K562 (cell line): ENCODE results near the gene USP10. TPM values are rescaled to one million over a fixed set of nuclear protein-coding genes. Genes with fewer than 3 reads are reported as not detected.

Source experiments
- BMI1 ChIP-seq: fragments of 150-350 bp; IDR thresholded peaks from 2 replicates; pipeline ENCODE4 v1.6.1; 2014; ENCODE audit warnings: low read length
- CTCF ChIP-seq, 3 experiments: IDR thresholded peaks in 2 of 3; conservative IDR thresholded peaks in 1 of 3; 2 replicates each; pipeline ENCODE4 v1.5.1; 2011 to 2012; ENCODE audit warnings: low read length in 3 of 3, mild to moderate bottlenecking in 3 of 3, control low read depth in 2 of 3, improper control_type of control experiment in 1 of 3, inconsistent platforms in 1 of 3, low read depth in 1 of 3, mixed read lengths in 1 of 3, moderate library complexity in 1 of 3; ENCODE audit not compliant: insufficient read depth in 2 of 3
- CXXC5 ChIP-seq: fragments of 250-450 bp; sonication (Bioruptor Pico); IDR thresholded peaks from 2 replicates; pipeline ENCODE4 v1.8.0; 2022; ENCODE audit warnings: inconsistent platforms, mild to moderate bottlenecking, moderate library complexity
- ETV1 ChIP-seq: fragments of 450-650 bp; conservative IDR thresholded peaks from 2 replicates; pipeline ENCODE4 v1.6.1; 2016; ENCODE audit warnings: missing genetic modification characterization, control low read depth, low read depth, missing compliant biosample characterization
- HBP1 ChIP-seq: fragments of 450-650 bp; formaldehyde crosslinking; IDR thresholded peaks from 2 replicates; pipeline ENCODE4 v1.4.0; 2022; ENCODE audit warnings: missing genetic modification characterization
- HNRNPLL ChIP-seq: fragments of 200-400 bp; formaldehyde crosslinking; IDR thresholded peaks from 2 replicates; pipeline ENCODE4 v1.6.1; 2017; ENCODE audit warnings: low read length, low read depth, mild to moderate bottlenecking; ENCODE audit not compliant: poor library complexity, severe bottlenecking
- NCOA6 ChIP-seq: fragments of 450-650 bp; IDR thresholded peaks from 2 replicates; pipeline ENCODE4 v1.6.1; 2017; ENCODE audit warnings: mild to moderate bottlenecking
- NONO ChIP-seq, 2 experiments: fragments of 200-400 bp in 1 of 2; fragments of 450-650 bp in 1 of 2; formaldehyde crosslinking in 1 of 2; IDR thresholded peaks; 2 replicates each; pipeline ENCODE4 v1.6.1; 2017; ENCODE audit warnings: low read depth in 2 of 2, mild to moderate bottlenecking in 2 of 2, moderate library complexity in 2 of 2, low read length in 1 of 2
- PHF21A ChIP-seq: fragments of 450-650 bp; IDR thresholded peaks from 2 replicates; pipeline ENCODE4 v1.6.1; 2017; ENCODE audit warnings: low read depth, borderline replicate concordance
- PKNOX1 ChIP-seq: fragments of 450-650 bp; IDR thresholded peaks from 2 replicates; pipeline ENCODE4 v1.6.1; 2016
- POLR2A ChIP-seq: fragments of 450-650 bp; conservative IDR thresholded peaks from 2 replicates; pipeline ENCODE4 v1.6.1; 2016
- RBFOX2 ChIP-seq: fragments of 200-400 bp; formaldehyde crosslinking; IDR thresholded peaks from 2 replicates; pipeline ENCODE4 v1.6.1; 2017; ENCODE audit warnings: low read depth, mild to moderate bottlenecking, low read length, moderate library complexity
- SMARCC2 ChIP-seq: fragments of 450-650 bp; IDR thresholded peaks from 2 replicates; pipeline ENCODE4 v1.6.1; 2017; ENCODE audit warnings: antibody characterized with exemption, moderate library complexity, mild to moderate bottlenecking, low read depth
- SMARCE1 ChIP-seq: fragments of 450-650 bp; IDR thresholded peaks from 2 replicates; pipeline ENCODE4 v1.7.1; 2016; ENCODE audit warnings: mild to moderate bottlenecking
- SPI1 ChIP-seq: IDR thresholded peaks from 2 replicates; pipeline ENCODE4 v1.6.1; 2011; ENCODE audit warnings: low read depth, low read length, control low read depth, borderline replicate concordance
- U2AF1 ChIP-seq: fragments of 200-400 bp; formaldehyde crosslinking; optimal IDR thresholded peaks from 2 replicates; pipeline ENCODE3; 2017; ENCODE audit warnings: mild to moderate bottlenecking, low read depth, low read length, moderate library complexity
- ZBTB17 ChIP-seq: fragments of 450-650 bp; formaldehyde crosslinking; IDR thresholded peaks from 2 replicates; pipeline ENCODE4 v1.4.0; 2020; ENCODE audit warnings: mild to moderate bottlenecking
- ZNF175 ChIP-seq: fragments of 200-800 bp; sonication (Bioruptor generic); IDR thresholded peaks from 2 replicates; pipeline ENCODE4 v1.6.1; 2016; ENCODE audit warnings: low read depth, mild to moderate bottlenecking, missing genetic modification characterization, missing compliant biosample characterization
- ZNF263 ChIP-seq: sonication (generic); formaldehyde crosslinking; IDR thresholded peaks from 2 replicates; pipeline ENCODE4 v1.8.0; 2022; ENCODE audit warnings: mild to moderate bottlenecking, missing genetic modification reagents, borderline replicate concordance
- ZNF3 ChIP-seq: fragments of 250-450 bp; sonication (Bioruptor Pico); IDR thresholded peaks from 2 replicates; pipeline ENCODE4 v1.5.0; 2021; ENCODE audit warnings: mild to moderate bottlenecking, moderate library complexity
- ZNF316 ChIP-seq: fragments of 450-650 bp; IDR thresholded peaks from 2 replicates; pipeline ENCODE4 v1.6.1; 2016
- ZNF589 ChIP-seq: fragments of 200-800 bp; sonication (Bioruptor generic); IDR thresholded peaks from 2 replicates; pipeline ENCODE4 v1.6.1; 2016; ENCODE audit warnings: low read depth, missing genetic modification characterization, missing compliant biosample characterization
- ZNF75A ChIP-seq: fragments of 450-650 bp; formaldehyde crosslinking; IDR thresholded peaks from 2 replicates; pipeline ENCODE4 v1.4.0; 2020; ENCODE audit warnings: mild to moderate bottlenecking
- ZNF766 ChIP-seq: fragments of 200-800 bp; sonication (Bioruptor generic); conservative IDR thresholded peaks from 2 replicates; pipeline ENCODE4 v1.6.1; 2016; ENCODE audit warnings: missing genetic modification characterization, missing compliant biosample characterization
- polyA plus RNA-seq, 8 experiments: library from polyadenylated mRNA; depleted of rRNA in 4 of 8; stranded (reverse) in 5 of 8; unstranded in 3 of 8; fragments of >200 nt; fragmentation: Nextera tagmentation in 2 of 8; fragmentation: Illumina TruSeq in 1 of 8; extraction: Ambion mirVana in 2 of 8; extraction: Trizol in 1 of 8; gene quantifications; 2 replicates each; pipeline versions ENCODE4 v1.2.1 to v1.2.3, GENCODE V29; 2011 to 2014; ENCODE audit warnings: inconsistent platforms in 1 of 8, missing spikeins in 1 of 8
- total RNA-seq, 7 experiments: library from RNA; depleted of rRNA in 6 of 7; stranded (reverse); fragments of >200 nt in 6 of 7; fragmentation: Illumina TruSeq in 2 of 7; extraction: Trizol in 2 of 7; gene quantifications; 2 replicates each; pipeline versions ENCODE4 v1.2.1 to v1.2.3, GENCODE V29; 2011 to 2021; ENCODE audit warnings: low replicate concordance in 1 of 7

Gene USP10
- total and polyA plus RNA-seq, 9 of the 15 experiments (the other 6 are each of a cell fraction or from before 2014, with no cell fraction given) = 61.7 to 197 (median 116) TPM

- TF ChIP-seq ZNF263 (CRISPR knock-in tag) (no peak), ETV1 (tag) (peak; percentile 80), ZNF175 (CRISPR knock-in tag) (peak; percentile 58; the same call in 1 of the 2 replicates), ZNF316 (0 out of 2 replicates have a peak, but pooled peaks have one; percentile 1), ZNF766 (CRISPR knock-in tag) (0 out of 2 replicates have a peak, but pooled peaks have one; percentile 30), HNRNPLL (no peak), NONO (IDR thresholded peaks at IDR 0.05; ENCODE audit: low read depth in 2 of 2, low read length in 1 of 2) (no peak), PKNOX1 (0 out of 2 replicates have a peak, but pooled peaks have one; percentile 2), CXXC5 (CRISPR knock-in tag) (no peak; the same call in none of the 2 replicates), BMI1 (no peak), SMARCC2 (0 out of 2 replicates have a peak, but pooled peaks have one; percentile 67), POLR2A (no peak), ZNF589 (CRISPR knock-in tag) (0 out of 2 replicates have a peak, but pooled peaks have one; percentile 41), PHF21A (0 out of 2 replicates have a peak, but pooled peaks have one; percentile 8), RBFOX2 (peak; percentile 63), ZBTB17 (CRISPR knock-in tag) (peak; percentile 73; the same call in 1 of the 2 replicates), SPI1 (peak; percentile 66), CTCF (IDR thresholded peaks at IDR 0.05 in 2 of 3, conservative IDR thresholded peaks at IDR 0.05 in 1 of 3; ENCODE audit: insufficient read depth in 2 of 3, low read depth in 1 of 3, low read length in 3 of 3) (peak in 1 of 3 experiments; percentile 22; a peak in 1 of 6 replicates), U2AF1 (no peak), SMARCE1 (0 out of 2 replicates have a peak, but pooled peaks have one; percentile 66), HBP1 (no peak), ZNF3 (no peak), ZNF75A (0 out of 2 replicates have a peak, but pooled peaks have one; percentile 33), NCOA6 (no peak)
These were observed 106.6 kb downstream of the USP10 start (continued) for GRCh38 chr16:84806256-84806889.
